HAP-1 (cell line): ENCODE results near the gene CALML4.

Experiments
- DNase-seq, 2 experiments: peaks; one replicate each; pipeline ENCODE4 v3.0.0-alpha.2; 2016 to 2020; ENCODE audit warnings: low spot score in 2 of 2
- H3K27me3 ChIP-seq: fragments of 250-450 bp; sonication (Bioruptor Pico); 2 replicates; pipeline ENCODE4 v1.5.1; 2020; ENCODE audit warnings: low read depth, mild to moderate bottlenecking, moderate library complexity
- H3K36me3 ChIP-seq: fragments of 250-450 bp; sonication (Bioruptor Pico); replicated peaks from 2 replicates; pipeline ENCODE4 v1.5.1; 2020; ENCODE audit warnings: mild to moderate bottlenecking
- H3K4me1 ChIP-seq: fragments of 250-450 bp; sonication (Bioruptor Pico); 2 replicates; pipeline ENCODE4 v1.5.1; 2020; ENCODE audit warnings: mild to moderate bottlenecking
- H3K4me3 ChIP-seq: fragments of 250-450 bp; sonication (Bioruptor Pico); 2 replicates; pipeline ENCODE4 v1.5.1; 2020; ENCODE audit warnings: mild to moderate bottlenecking, moderate library complexity
- H3K9me3 ChIP-seq: fragments of 250-450 bp; sonication (Bioruptor Pico); 2 replicates; pipeline ENCODE4 v1.5.1; 2020; ENCODE audit warnings: mild to moderate bottlenecking, moderate library complexity
- in situ Hi-C: fragments of 300-500 bp; cut with MboI; formaldehyde crosslinking; loops from 3 replicates; pipeline ENCODE4 v1.14.3; 2020; ENCODE audit warnings: low sequenced_read_pairs, inconsistent platforms, mixed read lengths

The CALML4 gene

GRCh38 chr15:68151277-68151676 is 53.9 kb downstream of the CALML4 start:
- DNase-seq, result no peak
- in situ Hi-C loops, result no loop called here
- Histone ChIP-seq H3K9me3 (no peaks in the 10 kb centered on the region), H3K27me3 (no peaks in the 10 kb centered on the region), H3K4me3 (no peak overlapping the region), H3K4me1 (peaks cover 8% of the 10 kb centered on the region), H3K36me3 (peaks cover 14% of the 10 kb centered on the region)

- no peak overlapping the region for H3K4me3 ChIP-seq
- in situ Hi-C loops, result no loop called here
Measured at GRCh38 chr15:68150187-68150586, 54.9 kb downstream of the CALML4 start.

GRCh38 chr15:68149059-68149458 is 56.1 kb downstream of the CALML4 start:
- H3K27me3 ChIP-seq, result no peaks in the 10 kb centered on the region
- no peak overlapping the region for H3K4me3 ChIP-seq
- in situ Hi-C loops, result no loop called here
- H3K4me1 ChIP-seq, result peaks cover 12% of the 10 kb centered on the region
- DNase-seq, result no peak
- H3K9me3 ChIP-seq, result no peaks in the 10 kb centered on the region
- peaks cover 12% of the 10 kb centered on the region for H3K36me3 ChIP-seq

More at GRCh38 chr15:68150187-68150586, 54.9 kb downstream of the CALML4 start:
- DNase-seq, result no peak
- Histone ChIP-seq H3K4me1 (peaks cover 12% of the 10 kb centered on the region), H3K9me3 (no peaks in the 10 kb centered on the region), H3K27me3 (no peaks in the 10 kb centered on the region), H3K36me3 (peaks cover 12% of the 10 kb centered on the region)

GRCh38 chr15:68148039-68148438 is 57.1 kb downstream of the CALML4 start:
- Histone ChIP-seq H3K4me1 (peaks cover 12% of the 10 kb centered on the region), H3K9me3 (no peaks in the 10 kb centered on the region), H3K27me3 (no peaks in the 10 kb centered on the region), H3K4me3 (no peak overlapping the region), H3K36me3 (peaks cover 14% of the 10 kb centered on the region)
- no peak for DNase-seq
- in situ Hi-C loops, result no loop called here

GRCh38 chr15:68145706-68146105 is 59.4 kb downstream of the CALML4 start:
- H3K36me3 ChIP-seq, result peaks cover 15% of the 10 kb centered on the region
- no peak for DNase-seq
- H3K4me1 ChIP-seq, result peaks cover 12% of the 10 kb centered on the region
- no peaks in the 10 kb centered on the region for H3K9me3 ChIP-seq
- in situ Hi-C loops, result no loop called here
- H3K27me3 ChIP-seq, result no peaks in the 10 kb centered on the region
- H3K4me3 ChIP-seq, result no peak overlapping the region

- H3K4me3 ChIP-seq, result no peak overlapping the region
- in situ Hi-C loops, result no loop called here
Measured at GRCh38 chr15:68143785-68144184, 61.3 kb downstream of the CALML4 start.

GRCh38 chr15:68143129-68143528 is 62.0 kb downstream of the CALML4 start:
- Histone ChIP-seq H3K36me3 (peaks cover 15% of the 10 kb centered on the region), H3K27me3 (no peaks in the 10 kb centered on the region), H3K4me3 (no peak overlapping the region), H3K4me1 (peaks cover 12% of the 10 kb centered on the region), H3K9me3 (no peaks in the 10 kb centered on the region)
- in situ Hi-C loops, result no loop called here
- no peak for DNase-seq

More at GRCh38 chr15:68143785-68144184, 61.3 kb downstream of the CALML4 start:
- Histone ChIP-seq H3K4me1 (peaks cover 12% of the 10 kb centered on the region), H3K36me3 (peaks cover 15% of the 10 kb centered on the region), H3K27me3 (no peaks in the 10 kb centered on the region), H3K9me3 (no peaks in the 10 kb centered on the region)
- DNase-seq, result no peak
